HEK293T (cell line): ENCODE results near the gene TERB1.

ENCODE experiments used
- BHLHE40 ChIP-seq: fragments of 450-650 bp; IDR thresholded peaks from 2 replicates; pipeline ENCODE4 v1.6.1; 2016; ENCODE audit warnings: mild to moderate bottlenecking, moderate library complexity, borderline replicate concordance
- FOXA1 ChIP-seq: fragments of 450-650 bp; IDR thresholded peaks from 2 replicates; pipeline ENCODE4 v1.6.1; 2016; ENCODE audit warnings: mild to moderate bottlenecking
- NFRKB ChIP-seq: fragments of 450-650 bp; IDR thresholded peaks from 2 replicates; pipeline ENCODE4 v1.6.1; 2016; ENCODE audit warnings: mild to moderate bottlenecking, moderate library complexity
- TARDBP ChIP-seq: fragments of 450-650 bp; IDR thresholded peaks from 2 replicates; pipeline ENCODE4 v1.6.1; 2016

DNA sequence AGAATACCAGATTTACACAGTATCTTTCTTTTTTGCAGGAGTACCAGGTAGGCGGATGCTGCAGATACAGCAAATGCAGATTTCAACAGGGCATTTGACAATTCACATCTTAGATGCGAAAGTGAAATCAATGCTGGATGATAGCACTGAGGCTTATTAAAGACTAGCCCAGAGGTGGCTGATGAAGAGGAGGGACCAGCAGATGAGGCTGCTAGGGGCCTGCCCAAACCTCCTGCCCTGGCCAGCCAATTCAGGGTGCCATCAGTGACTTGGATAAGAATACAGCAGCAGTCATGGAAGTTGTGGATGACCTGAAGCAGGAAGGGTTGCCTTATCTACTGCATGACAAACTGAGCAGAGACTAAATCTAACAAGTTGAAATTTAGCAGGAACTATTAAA, 48.4 kb downstream of the TERB1 start:
- no peak for TF ChIP-seq NFRKB
- TF ChIP-seq BHLHE40, result no peak
- TF ChIP-seq TARDBP, result no peak
- TF ChIP-seq FOXA1, result no peak
